HCT116 (cell line): ENCODE data around the gene TAF6L. TPM values are rescaled to one million over a fixed set of nuclear protein-coding genes. Genes with fewer than 3 reads are reported as not detected.

Experiments
- ATAC-seq: fragments of 200-7000 bp; cut with Tn5 transposase; 2 replicates; pipeline ENCODE4 v1.9.1; 2020; ENCODE audit warnings: mild to moderate bottlenecking, moderate library complexity
- BruUV-seq: library from RNA; stranded (reverse); fragments of 400-500 nt; replicated peaks from 2 replicates; lab custom pipeline; 2021; lab: Mats Ljungman, UMichigan
- CTCF ChIA-PET: fragments of 300-600 bp; sonication (Branson Sonifier 250); formaldehyde crosslinking; loops from one replicate; lab custom pipeline; 2021; ENCODE audit warnings: antibody characterized with exemption; lab: Charles Lee
- POLR2A ChIA-PET: fragments of 300-600, 350-600 bp; sonication (Branson Sonifier 250); formaldehyde crosslinking; loops from one replicate; lab custom pipeline; 2021; ENCODE audit warnings: antibody characterized with exemption; lab: Charles Lee
- RAD21 ChIA-PET, 2 experiments: fragments of 300-600 bp; sonication (Branson Sonifier 250); formaldehyde crosslinking; loops; one replicate each; lab custom pipeline; 2023; ENCODE audit warnings: low total read pairs in 2 of 2; ENCODE audit not compliant: uncharacterized antibody in 2 of 2, unreplicated experiment in 2 of 2, low non-redundant PET in 1 of 2; lab: Charles Lee
- DNase-seq: peaks from one replicate; pipeline ENCODE4 v3.0.0-alpha.2; 2010; ENCODE audit warnings: low read depth, low spot score
- H2AFZ ChIP-seq: fragments of 200-600 bp; shearing (Covaris generic), sonication (generic); 2 replicates; pipeline ENCODE4 v1.6.1; 2017; ENCODE audit warnings: low read depth, mixed run types, mixed read lengths, antibody characterized with exemption, low read length; ENCODE audit not compliant: poor library complexity, severe bottlenecking
- H3K27ac ChIP-seq: 2 replicates; pipeline ENCODE4 v1.5.1; 2012; ENCODE audit warnings: low read depth, low read length
- H3K27me3 ChIP-seq: fragments of 200-600 bp; sonication (generic); 2 replicates; pipeline ENCODE4 v1.6.1; 2016; ENCODE audit warnings: mixed run types, low read length, mixed read lengths; ENCODE audit not compliant: insufficient read depth
- H3K36me3 ChIP-seq, 2 experiments: fragments of 200-500 bp in 1 of 2; fragments of 200-600 bp in 1 of 2; sonication (Bioruptor generic) in 1 of 2; sonication (generic) in 1 of 2; 2 replicates each; pipeline versions ENCODE4 v1.5.1 to v1.6.1; 2014 to 2016; ENCODE audit warnings: low read length in 2 of 2, inconsistent platforms in 1 of 2, mixed read lengths in 1 of 2, mixed run types in 1 of 2; ENCODE audit not compliant: insufficient read depth in 2 of 2, control insufficient read depth in 1 of 2
- H3K4me1 ChIP-seq, 2 experiments: fragments of 200-600 bp in 1 of 2; sonication (generic) in 1 of 2; 2 replicates each; pipeline versions ENCODE4 v1.5.1 to v1.6.1; 2012 to 2017; ENCODE audit warnings: low read length in 2 of 2, inconsistent platforms in 1 of 2, mild to moderate bottlenecking in 1 of 2, mixed read lengths in 1 of 2, mixed run types in 1 of 2, moderate library complexity in 1 of 2; ENCODE audit not compliant: insufficient read depth in 2 of 2, control insufficient read depth in 1 of 2
- H3K4me2 ChIP-seq: fragments of 200-600 bp; sonication (generic); 2 replicates; pipeline ENCODE4 v1.6.1; 2017; ENCODE audit warnings: mixed run types, low read length, mixed read lengths
- H3K4me3 ChIP-seq, 2 experiments: fragments of 200-600 bp in 1 of 2; sonication (generic) in 1 of 2; replicated peaks in 1 of 2; 2 replicates each; pipeline ENCODE4 v1.5.1; 2011 to 2016; ENCODE audit warnings: low read length in 2 of 2, control low read depth in 1 of 2, low read depth in 1 of 2, mild to moderate bottlenecking in 1 of 2, mixed read lengths in 1 of 2, mixed run types in 1 of 2
- H3K79me2 ChIP-seq: fragments of 200-600 bp; sonication (generic); 2 replicates; pipeline ENCODE4 v1.6.1; 2017; ENCODE audit warnings: mild to moderate bottlenecking, mixed run types, low read length, moderate library complexity, mixed read lengths; ENCODE audit not compliant: insufficient read depth
- H3K9ac ChIP-seq: fragments of 200-600 bp; sonication (generic); 2 replicates; pipeline ENCODE4 v1.6.1; 2016; ENCODE audit warnings: low read length, mixed read lengths
- H3K9me2 ChIP-seq: fragments of 200-600 bp; sonication (generic), shearing (Covaris generic); 2 replicates; pipeline ENCODE4 v1.6.1; 2017; ENCODE audit warnings: mixed run types, mild to moderate bottlenecking, moderate library complexity; ENCODE audit not compliant: insufficient read depth
- H3K9me3 ChIP-seq, 2 experiments: fragments of 200-500 bp in 1 of 2; fragments of 200-600 bp in 1 of 2; sonication (Bioruptor generic) in 1 of 2; sonication (generic) in 1 of 2; 2 replicates each; pipeline ENCODE4 v1.6.1; 2014 to 2017; ENCODE audit warnings: low read length in 2 of 2, mixed read lengths in 2 of 2, inconsistent platforms in 1 of 2, low read depth in 1 of 2, mild to moderate bottlenecking in 1 of 2, mixed run types in 1 of 2, moderate library complexity in 1 of 2; ENCODE audit not compliant: control insufficient read depth in 1 of 2, insufficient read depth in 1 of 2
- H4K20me1 ChIP-seq: fragments of 200-600 bp; sonication (generic), shearing (Covaris generic); 2 replicates; pipeline ENCODE4 v1.6.1; 2017; ENCODE audit warnings: mixed run types, mild to moderate bottlenecking, moderate library complexity; ENCODE audit not compliant: insufficient read depth
- ATF3 ChIP-seq: IDR thresholded peaks from 2 replicates; pipeline ENCODE4 v1.6.1; 2012
- CBX3 ChIP-seq: IDR thresholded peaks from 2 replicates; pipeline ENCODE4 v1.6.1; 2012; ENCODE audit warnings: low read depth
- CEBPB ChIP-seq: IDR thresholded peaks from 2 replicates; pipeline ENCODE4 v1.6.1; 2012; ENCODE audit warnings: low read depth
- CTCF ChIP-seq, 3 experiments: fragments of 200-600 bp in 1 of 3; sonication (generic) in 1 of 3; IDR thresholded peaks in 2 of 3; conservative IDR thresholded peaks in 1 of 3; 2 replicates each; pipeline ENCODE4 v1.5.1; 2012 to 2017; ENCODE audit warnings: low read depth in 2 of 3, low read length in 2 of 3, antibody characterized with exemption in 1 of 3, borderline replicate concordance in 1 of 3, control low read depth in 1 of 3, mild to moderate bottlenecking in 1 of 3, mixed read lengths in 1 of 3, mixed run types in 1 of 3, moderate library complexity in 1 of 3; ENCODE audit not compliant: insufficient read depth in 1 of 3
- EGR1 ChIP-seq: IDR thresholded peaks from 2 replicates; pipeline ENCODE4 v1.6.1; 2012; ENCODE audit warnings: low read depth
- EZH2 ChIP-seq: fragments of 200-600 bp; sonication (generic); IDR thresholded peaks from 2 replicates; pipeline ENCODE4 v1.6.1; 2017; ENCODE audit warnings: antibody characterized with exemption, mixed run types
- EZH2phosphoT487 ChIP-seq: fragments of 200-600 bp; IDR thresholded peaks from 2 replicates; pipeline ENCODE4 v1.6.1; 2018; ENCODE audit warnings: antibody characterized with exemption, borderline replicate concordance
- JUND ChIP-seq: IDR thresholded peaks from 2 replicates; pipeline ENCODE4 v1.6.1; 2012
- MAX ChIP-seq: IDR thresholded peaks from 2 replicates; pipeline ENCODE4 v1.6.1; 2012
- POLR2A ChIP-seq: IDR thresholded peaks from 2 replicates; pipeline ENCODE4 v1.7.0; 2011; ENCODE audit warnings: borderline replicate concordance; ENCODE audit not compliant: insufficient read depth, insufficient read length; ENCODE audit errors: extremely low read depth
- POLR2AphosphoS5 ChIP-seq: IDR thresholded peaks from 2 replicates; pipeline ENCODE4 v1.6.1; 2011; ENCODE audit warnings: mild to moderate bottlenecking, low read depth, low read length, moderate library complexity
- RAD21 ChIP-seq: IDR thresholded peaks from 2 replicates; pipeline ENCODE4 v1.6.1; 2012; ENCODE audit warnings: low read depth, mild to moderate bottlenecking
- REST ChIP-seq: IDR thresholded peaks from 2 replicates; pipeline ENCODE4 v1.6.1; 2012; ENCODE audit warnings: low read depth
- SIN3A ChIP-seq: IDR thresholded peaks from 2 replicates; pipeline ENCODE4 v1.6.1; 2012; ENCODE audit warnings: low read depth
- SRF ChIP-seq: IDR thresholded peaks from 2 replicates; pipeline ENCODE4 v1.6.1; 2012; ENCODE audit warnings: low read depth
- TCF7L2 ChIP-seq: IDR thresholded peaks from 2 replicates; pipeline ENCODE4 v1.7.0; 2011; ENCODE audit warnings: borderline replicate concordance, inconsistent platforms; ENCODE audit not compliant: insufficient read depth, insufficient read length; ENCODE audit errors: extremely low read depth
- YY1 ChIP-seq: IDR thresholded peaks from 2 replicates; pipeline ENCODE4 v1.6.1; 2011; ENCODE audit warnings: low read length, low read depth, moderate library complexity, mild to moderate bottlenecking; ENCODE audit not compliant: insufficient replicate concordance; ENCODE audit errors: extremely low read depth
- ZBTB33 ChIP-seq: IDR thresholded peaks from 2 replicates; pipeline ENCODE4 v1.6.1; 2011; ENCODE audit warnings: mild to moderate bottlenecking, low read length, moderate library complexity; ENCODE audit not compliant: insufficient replicate concordance; ENCODE audit errors: extremely low read depth
- ZFX ChIP-seq: fragments of 450-650 bp; IDR thresholded peaks from 2 replicates; pipeline ENCODE4 v1.6.1; 2017
- ZNF274 ChIP-seq: fragments of 200-500 bp; sonication (Bioruptor generic); IDR thresholded peaks from 2 replicates; pipeline ENCODE4 v1.6.1; 2014; ENCODE audit warnings: mild to moderate bottlenecking, low read depth, low read length, inconsistent platforms
- intact Hi-C: fragments of 100-400 bp; cut with micrococcal nuclease; formaldehyde crosslinking; loops from 2 replicates; pipeline ENCODE4 v1.10.0; 2022
- total RNA-seq: library from RNA; stranded (reverse); gene quantifications from one replicate; pipeline ENCODE4 v1.2.1, GENCODE V29; 2021; ENCODE audit not compliant: unreplicated experiment

The TAF6L gene
- total RNA-seq, 1 experiment from 2014 or later = 24.2 TPM

- H3K27ac ChIP-seq = no peak overlapping the region
- H3K9me2 ChIP-seq = no peaks in the 10 kb centered on the region
- ChIA-PET RAD21 (no interaction called here), CTCF (interaction anchor here (0.8 kb wide), 1 partner anchor 12 kb away, joined by 3 read pairs; no protein-coding TSS in a partner anchor), POLR2A (interaction anchor here (0.6 to 1.8 kb wide), 4 partner anchors 9 to 24 kb away, joined by 3 to 12 read pairs (median 6); partner anchors contain the start of gene STX5)
- no peaks in the 10 kb centered on the region for H3K79me2 ChIP-seq
- ATAC-seq = no peak
- H2AFZ ChIP-seq = no peak overlapping the region
- H3K36me3 ChIP-seq = peaks cover 0 to 15% of the 10 kb centered on the region in 2 experiments; a peak in 3 of 4 replicates
- no peaks in the 10 kb centered on the region for H3K4me1 ChIP-seq
- BruUV-seq = no TSS peak
- no peaks in the 10 kb centered on the region for H4K20me1 ChIP-seq
- no peak overlapping the region for H3K4me2 ChIP-seq
- no peaks in the 10 kb centered on the region for H3K27me3 ChIP-seq
- no peak overlapping the region for H3K9ac ChIP-seq
- DNase-seq = no peak
- TF ChIP-seq SIN3A = no peak
- TF ChIP-seq JUND = no peak
- no peak for TF ChIP-seq ZNF274
- TF ChIP-seq TCF7L2 = no peak
- TF ChIP-seq RAD21 = no peak
- no peak for TF ChIP-seq CTCF (IDR thresholded peaks at IDR 0.05 in 2 of 3, conservative IDR thresholded peaks at IDR 0.05 in 1 of 3; ENCODE audit: borderline replicate concordance in 1 of 3, insufficient read depth in 1 of 3, low read depth in 2 of 3, low read length in 2 of 3)
- no peak for TF ChIP-seq CBX3
- no peak for TF ChIP-seq EZH2
- TF ChIP-seq EZH2phosphoT487 = no peak
- TF ChIP-seq CEBPB = no peak
- no peak for TF ChIP-seq ZBTB33
- no peak for TF ChIP-seq SRF
- TF ChIP-seq EGR1 = no peak
- TF ChIP-seq POLR2A = no peak
- TF ChIP-seq POLR2AphosphoS5 = no peak
- TF ChIP-seq ZFX = no peak
- no peak for TF ChIP-seq YY1
- no peak for TF ChIP-seq REST
- no peak for TF ChIP-seq MAX
- no peak for TF ChIP-seq ATF3
- intact Hi-C loops = no loop called here
- H3K9me3 ChIP-seq = no peaks in the 10 kb centered on the region
- no peak overlapping the region for H3K4me3 ChIP-seq
Measured at GRCh38 chr11:62816557-62816956, 45.4 kb downstream of the TAF6L start.
